ENCODE data around the gene AGAP1. TPM values are rescaled to one million over a fixed set of nuclear protein-coding genes. Genes with fewer than 3 reads are reported as not detected.

AGAP1 gene
- total RNA-seq, 1 donor from 2014 or later = 39.0 TPM

DNA sequence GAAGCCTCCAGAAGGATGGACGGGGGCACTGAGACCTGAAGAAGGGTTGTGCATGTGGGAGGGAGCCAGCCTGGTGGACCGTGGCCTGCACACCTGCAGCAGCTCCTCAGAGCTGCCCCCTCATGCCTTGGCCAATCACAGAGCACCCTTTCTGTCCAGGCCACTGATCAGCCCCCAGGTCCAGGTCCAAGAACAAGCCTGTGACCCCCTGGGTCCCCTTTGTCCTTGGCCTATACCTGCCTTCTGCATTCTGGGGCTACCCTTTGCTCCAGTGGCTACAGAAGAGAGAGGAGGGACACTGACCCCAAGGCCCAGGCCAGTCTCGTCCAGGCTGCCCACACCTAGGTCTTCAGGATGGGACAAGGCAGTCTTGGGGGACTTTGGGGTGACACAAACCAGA lies 62.2 kb downstream of the AGAP1 start:
- Mint-ChIP-seq H3K27ac (ENCODE audit: unreplicated experiment) (no peak overlapping the region), H3K4me3 (ENCODE audit: unreplicated experiment) (no peak overlapping the region), H3K4me1 (ENCODE audit: low read depth) (peaks cover 22% of the 10 kb centered on the region), H3K9me3 (ENCODE audit: low read depth) (no peaks in the 10 kb centered on the region), H3K27me3 (ENCODE audit: low read depth) (no peaks in the 10 kb centered on the region), H3K36me3 (ENCODE audit: low read depth) (no peaks in the 10 kb centered on the region)
- TF ChIP-seq, protein P1, sequence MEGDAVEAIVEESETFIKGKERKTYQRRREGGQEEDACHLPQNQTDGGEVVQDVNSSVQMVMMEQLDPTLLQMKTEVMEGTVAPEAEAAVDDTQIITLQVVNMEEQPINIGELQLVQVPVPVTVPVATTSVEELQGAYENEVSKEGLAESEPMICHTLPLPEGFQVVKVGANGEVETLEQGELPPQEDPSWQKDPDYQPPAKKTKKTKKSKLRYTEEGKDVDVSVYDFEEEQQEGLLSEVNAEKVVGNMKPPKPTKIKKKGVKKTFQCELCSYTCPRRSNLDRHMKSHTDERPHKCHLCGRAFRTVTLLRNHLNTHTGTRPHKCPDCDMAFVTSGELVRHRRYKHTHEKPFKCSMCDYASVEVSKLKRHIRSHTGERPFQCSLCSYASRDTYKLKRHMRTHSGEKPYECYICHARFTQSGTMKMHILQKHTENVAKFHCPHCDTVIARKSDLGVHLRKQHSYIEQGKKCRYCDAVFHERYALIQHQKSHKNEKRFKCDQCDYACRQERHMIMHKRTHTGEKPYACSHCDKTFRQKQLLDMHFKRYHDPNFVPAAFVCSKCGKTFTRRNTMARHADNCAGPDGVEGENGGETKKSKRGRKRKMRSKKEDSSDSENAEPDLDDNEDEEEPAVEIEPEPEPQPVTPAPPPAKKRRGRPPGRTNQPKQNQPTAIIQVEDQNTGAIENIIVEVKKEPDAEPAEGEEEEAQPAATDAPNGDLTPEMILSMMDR (IDR thresholded peaks at IDR 0.05) = no peak
- DNase-seq (ENCODE audit: low spot score) = peak; percentile 55

DNA sequence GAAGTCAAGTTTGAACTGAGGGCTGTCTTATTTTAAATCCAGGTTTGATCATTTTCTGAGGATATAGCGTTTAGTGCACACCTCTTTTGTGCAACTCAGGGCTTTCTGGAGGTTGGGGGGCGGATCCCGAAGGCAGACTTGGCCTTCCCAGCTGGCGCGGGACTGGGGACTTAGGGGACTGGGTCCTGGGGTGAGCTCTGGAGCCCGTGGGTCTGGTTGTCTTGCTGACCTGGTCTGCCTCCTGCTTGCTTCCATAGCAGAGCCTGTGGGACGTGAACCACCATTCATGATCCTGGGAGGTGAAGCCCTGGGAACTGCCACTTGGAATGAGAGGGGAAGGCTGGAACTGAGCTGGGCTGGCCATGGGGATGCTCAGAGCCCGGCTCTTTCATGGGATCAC lies 63.1 kb downstream of the AGAP1 start:
- no peaks in the 10 kb centered on the region for H3K36me3 Mint-ChIP-seq (ENCODE audit: low read depth)
- no peaks in the 10 kb centered on the region for H3K9me3 Mint-ChIP-seq (ENCODE audit: low read depth)
- no peak overlapping the region for H3K27ac Mint-ChIP-seq (ENCODE audit: unreplicated experiment)
- H3K4me3 Mint-ChIP-seq (ENCODE audit: unreplicated experiment) = no peak overlapping the region
- DNase-seq (ENCODE audit: low spot score) = peak; percentile 57
- H3K4me1 Mint-ChIP-seq (ENCODE audit: low read depth) = peaks cover 30% of the 10 kb centered on the region
- no peaks in the 10 kb centered on the region for H3K27me3 Mint-ChIP-seq (ENCODE audit: low read depth)
- TF ChIP-seq, protein P1 (IDR thresholded peaks at IDR 0.05) = no peak

DNA sequence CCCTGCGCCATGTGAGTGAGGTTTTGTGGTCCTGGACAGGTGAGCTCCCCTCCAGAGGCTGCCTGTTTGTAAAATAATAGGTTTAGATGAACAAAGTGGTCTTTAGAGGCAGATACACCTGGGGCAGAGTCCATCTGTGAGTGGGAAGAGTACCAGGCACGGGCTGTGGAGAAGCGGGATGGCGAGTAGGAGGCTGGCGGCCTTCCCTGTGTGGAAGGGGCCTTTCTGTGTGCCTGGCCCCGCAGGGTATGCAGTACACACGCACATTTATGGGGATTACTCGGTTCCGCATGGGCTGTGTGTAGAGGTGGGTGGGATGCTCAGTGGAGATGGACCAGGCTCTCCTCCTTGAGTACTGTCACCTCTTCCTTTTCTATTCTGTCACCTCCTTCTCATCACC lies 64.1 kb downstream of the AGAP1 start:
- Mint-ChIP-seq H3K9me3 (ENCODE audit: low read depth) (no peaks in the 10 kb centered on the region), H3K4me3 (ENCODE audit: unreplicated experiment) (no peak overlapping the region), H3K36me3 (ENCODE audit: low read depth) (no peaks in the 10 kb centered on the region), H3K4me1 (ENCODE audit: low read depth) (peaks cover 36% of the 10 kb centered on the region), H3K27ac (ENCODE audit: unreplicated experiment) (no peak overlapping the region), H3K27me3 (ENCODE audit: low read depth) (no peaks in the 10 kb centered on the region)
- TF ChIP-seq, protein P1 (IDR thresholded peaks at IDR 0.05) = no peak
- peak; percentile 68 for DNase-seq (ENCODE audit: low spot score)

DNA sequence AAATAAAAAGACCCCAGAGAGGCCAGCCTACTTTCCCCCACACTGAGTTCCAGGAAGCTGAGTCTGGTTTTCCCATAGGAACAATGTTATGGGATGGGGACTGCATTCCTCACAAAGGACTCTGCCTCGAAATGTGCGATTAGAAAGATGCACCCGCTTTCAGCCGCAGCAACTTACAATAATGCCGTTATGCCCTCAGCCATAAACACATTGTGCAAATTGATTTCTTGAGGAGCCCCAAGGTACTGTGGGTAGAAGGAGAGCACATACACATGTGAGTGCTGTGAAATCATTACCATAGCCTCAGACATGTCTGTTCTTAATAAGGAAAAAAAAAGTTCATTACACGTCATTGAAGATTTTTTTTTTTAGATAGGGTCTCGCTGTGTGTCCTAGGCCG lies 64.7 kb downstream of the AGAP1 start:
- TF ChIP-seq, protein P1 (IDR thresholded peaks at IDR 0.05) = no peak
- Mint-ChIP-seq H3K27me3 (ENCODE audit: low read depth) (no peaks in the 10 kb centered on the region), H3K4me3 (ENCODE audit: unreplicated experiment) (no peak overlapping the region), H3K9me3 (ENCODE audit: low read depth) (no peaks in the 10 kb centered on the region), H3K36me3 (ENCODE audit: low read depth) (no peaks in the 10 kb centered on the region), H3K4me1 (ENCODE audit: low read depth) (peaks cover 36% of the 10 kb centered on the region), H3K27ac (ENCODE audit: unreplicated experiment) (no peak overlapping the region)
- DNase-seq (ENCODE audit: low spot score) = no peak

DNA sequence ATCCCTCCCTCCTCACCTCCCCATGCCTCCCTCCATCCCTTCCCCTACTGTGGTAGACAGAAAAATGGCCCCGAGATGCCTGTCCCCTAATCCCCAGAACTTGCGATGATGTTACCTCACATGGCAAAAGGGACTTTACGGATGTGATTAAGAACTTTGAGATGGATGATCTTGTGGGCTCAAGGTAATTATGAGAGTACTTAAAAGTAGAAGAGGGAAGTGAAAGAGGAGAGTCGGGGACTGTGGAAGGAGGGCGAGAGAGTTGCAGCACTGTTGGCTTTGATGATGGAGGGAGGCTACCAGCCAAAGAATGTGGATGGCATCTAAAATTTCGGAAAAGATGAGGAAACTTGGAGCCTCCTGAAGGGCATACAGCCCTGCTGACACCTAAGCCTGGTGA lies 66.5 kb downstream of the AGAP1 start:
- Mint-ChIP-seq H3K4me1 (ENCODE audit: low read depth) (peaks cover 38% of the 10 kb centered on the region), H3K27ac (ENCODE audit: unreplicated experiment) (no peak overlapping the region), H3K27me3 (ENCODE audit: low read depth) (no peaks in the 10 kb centered on the region), H3K4me3 (ENCODE audit: unreplicated experiment) (no peak overlapping the region), H3K9me3 (ENCODE audit: low read depth) (no peaks in the 10 kb centered on the region), H3K36me3 (ENCODE audit: low read depth) (no peaks in the 10 kb centered on the region)
- no peak for DNase-seq (ENCODE audit: low spot score)
- TF ChIP-seq, protein P1 (IDR thresholded peaks at IDR 0.05) = no peak
